Measurements from ENCODE around the gene TSPEAR.
A peak's percentile ranks its signal among the peaks of the same experiment; 100 is the strongest.
"Not testable (repeated sequence)": the region's sequence is repeated elsewhere in the genome, so short reads cannot be mapped to it uniquely, and the experiment has no call there.

TSPEAR gene

DNA sequence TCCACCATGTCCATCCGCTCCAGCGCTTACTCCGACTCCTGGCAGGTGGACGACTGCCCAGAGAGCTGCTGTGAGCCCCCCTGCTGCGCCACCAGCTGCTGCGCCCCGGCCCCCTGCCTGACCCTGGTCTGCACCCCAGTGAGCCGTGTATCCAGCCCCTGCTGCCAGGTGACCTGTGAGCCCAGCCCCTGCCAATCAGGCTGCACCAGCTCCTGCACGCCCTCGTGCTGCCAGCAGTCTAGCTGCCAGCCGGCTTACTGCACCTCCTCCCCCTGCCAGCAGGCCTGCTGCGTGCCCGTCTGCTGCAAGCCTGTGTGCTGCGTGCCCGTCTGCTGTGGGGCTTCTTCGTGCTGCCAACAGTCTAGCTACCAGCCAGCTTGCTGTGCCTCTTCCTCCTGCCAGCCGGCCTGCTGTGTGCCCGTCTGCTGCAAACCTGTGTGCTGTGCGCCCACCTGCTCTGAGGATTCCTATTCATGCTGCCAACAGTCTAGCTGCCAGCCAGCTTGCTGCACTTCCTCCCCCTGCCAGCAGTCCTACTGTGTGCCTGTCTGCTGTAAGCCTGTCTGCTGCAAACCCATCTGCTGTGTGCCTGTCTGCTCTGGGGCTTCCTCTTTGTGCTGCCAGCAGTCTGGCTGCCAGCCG, 84.1 kb downstream of the TSPEAR start:
- not testable (repeated sequence) for DNase-seq (ENCODE audit: low read depth)

DNA sequence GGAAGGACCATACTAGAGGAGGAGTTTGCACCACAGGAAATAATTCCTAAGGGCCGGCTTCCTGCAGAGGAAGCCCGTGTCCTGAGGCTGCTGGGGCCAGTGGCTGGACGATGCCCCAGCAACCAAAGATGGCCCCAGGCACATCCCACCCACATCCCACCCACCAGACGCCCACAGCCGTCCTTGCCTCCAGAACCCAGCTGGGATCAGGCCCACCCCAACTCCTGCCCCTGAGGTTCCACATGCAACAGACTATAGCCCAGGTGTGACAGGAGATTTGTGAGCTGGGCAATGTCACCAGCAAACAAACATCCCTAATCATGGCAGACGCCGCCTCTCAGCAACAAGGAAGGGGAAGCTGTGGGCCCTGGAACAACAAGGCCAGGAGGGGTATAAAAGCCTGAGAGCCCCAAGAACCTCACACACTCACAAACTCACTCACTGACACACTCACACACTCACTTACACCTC, 84.7 kb downstream of the TSPEAR start, which contains the start of gene KRTAP10-9:
KRTAP10-9 (plus strand) TSS at position 421 of the 471 bp plus-strand sequence. CDS start 79 bp downstream, outside the sequence.
- no peak for DNase-seq (ENCODE audit: low read depth)

DNA sequence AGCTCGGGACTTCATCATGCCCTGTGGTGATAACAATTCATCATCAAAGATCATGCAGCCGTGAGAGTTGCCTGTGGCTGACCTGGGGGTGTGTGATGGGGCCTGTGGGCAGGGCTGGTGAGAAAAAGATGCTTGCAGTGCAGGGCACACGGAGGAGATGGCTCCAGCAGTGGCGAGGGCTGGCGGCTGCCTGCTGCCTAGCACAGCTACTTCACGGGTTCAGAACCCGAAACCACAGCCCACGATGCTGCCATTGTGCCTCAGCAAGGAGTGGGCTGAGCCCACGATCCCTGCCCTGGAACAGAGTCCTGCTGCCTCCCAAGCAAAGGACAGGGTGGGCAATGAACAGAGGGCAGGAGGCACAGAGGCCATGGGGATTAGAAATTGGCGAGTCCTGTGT, 85.1 kb downstream of the TSPEAR start:
- DNase-seq (ENCODE audit: low read depth) = no peak

DNA sequence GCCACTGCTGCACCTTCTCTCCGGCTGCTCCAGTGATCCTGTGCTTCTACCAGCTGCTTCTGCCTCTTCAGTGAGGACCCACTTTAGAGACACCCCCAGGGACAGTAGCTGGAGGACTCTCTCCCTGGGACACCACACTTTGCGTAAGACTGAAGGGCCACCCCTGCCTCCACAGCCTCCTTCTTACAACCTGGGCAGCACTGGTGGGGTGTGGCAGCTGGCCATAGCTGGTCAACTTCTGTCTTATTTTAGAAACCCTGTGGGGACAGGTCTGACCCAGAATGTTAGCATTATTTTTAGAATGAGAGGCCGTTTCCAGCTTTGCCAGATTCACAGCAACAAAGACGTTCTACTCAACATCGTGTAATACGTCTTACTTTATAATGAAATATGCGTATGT, 85.6 kb downstream of the TSPEAR start:
- DNase-seq (ENCODE audit: low read depth) = no peak

DNA sequence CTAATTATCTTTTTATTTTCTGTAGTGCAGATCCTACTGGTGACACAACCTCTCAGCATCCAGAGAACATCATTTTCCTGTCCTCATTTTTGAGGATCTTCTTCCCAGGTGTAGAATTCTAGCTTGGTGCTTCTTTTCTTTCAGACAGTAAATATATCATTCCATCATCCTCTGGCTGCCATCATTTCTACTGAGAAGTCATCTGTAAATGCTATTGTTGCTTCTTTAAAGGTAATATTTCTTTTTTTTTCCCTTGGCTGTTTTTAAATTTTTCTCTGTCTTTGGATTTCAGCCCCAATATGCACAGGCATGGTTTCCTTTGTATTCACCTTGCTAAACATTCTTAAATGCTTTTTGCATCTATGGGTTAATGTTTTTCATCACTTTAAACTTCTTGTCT, 87.8 kb downstream of the TSPEAR start:
- no peak for DNase-seq (ENCODE audit: low read depth)

DNA sequence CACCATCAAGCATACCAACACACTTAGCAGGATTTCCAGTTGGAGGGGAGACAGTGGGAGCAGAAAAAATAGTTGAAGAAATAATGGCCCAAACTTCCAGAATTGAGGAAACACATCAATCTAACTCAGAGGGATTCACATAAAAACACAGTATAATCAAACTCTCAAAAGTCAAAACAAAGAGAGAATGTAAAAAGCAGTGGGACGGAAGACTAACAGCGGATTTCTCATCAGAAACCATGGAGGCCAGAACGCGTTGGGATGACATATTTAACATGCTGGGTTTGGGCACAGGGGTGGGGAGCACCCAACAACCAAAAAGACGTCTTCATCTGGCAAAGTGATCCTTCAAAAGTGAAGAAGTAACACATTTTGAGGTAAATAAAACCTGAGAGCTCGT, 91.5 kb downstream of the TSPEAR start:
- no peak for DNase-seq (ENCODE audit: low read depth)

DNA sequence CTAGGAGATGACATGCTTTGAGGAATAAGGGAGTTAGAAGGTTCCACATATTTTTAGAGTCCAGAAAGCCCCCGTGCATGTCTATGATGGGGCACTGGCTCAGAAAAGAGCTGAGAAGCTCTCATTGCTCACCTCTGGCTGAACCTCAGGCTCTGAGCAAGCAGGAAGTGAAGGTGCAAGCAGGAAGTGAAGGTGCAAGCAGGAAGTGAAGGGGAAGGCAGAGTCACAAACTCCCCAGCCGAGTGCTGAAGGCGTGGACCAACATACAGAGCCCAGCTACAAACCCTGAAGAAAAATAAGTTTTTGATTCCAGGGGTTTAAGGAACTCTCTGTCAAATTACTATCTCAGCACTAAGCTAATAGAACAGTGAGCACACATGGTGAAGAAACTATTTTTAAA, 92.5 kb downstream of the TSPEAR start:
- peak; percentile 44 for DNase-seq (ENCODE audit: low read depth)

DNA sequence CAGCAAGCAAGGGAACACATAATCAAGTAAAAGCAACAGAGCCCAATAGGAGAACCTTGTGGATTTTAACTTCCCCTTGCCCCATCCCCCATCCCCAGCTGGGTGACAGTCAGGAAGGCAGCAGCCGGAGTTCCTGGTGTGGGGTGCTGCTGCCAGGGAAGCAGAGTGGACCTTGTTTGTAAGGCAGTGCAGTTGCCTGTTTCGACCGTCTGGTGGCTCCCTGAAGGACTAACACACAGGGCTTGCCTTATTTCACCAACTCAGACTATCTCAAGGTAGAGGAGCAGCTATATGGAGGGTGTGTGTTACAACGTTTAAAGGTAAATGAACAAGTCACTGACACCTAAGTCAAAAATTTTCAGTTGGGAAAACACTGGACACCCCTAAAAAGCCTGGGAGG, 92.9 kb downstream of the TSPEAR start:
- no peak for DNase-seq (ENCODE audit: low read depth)

DNA sequence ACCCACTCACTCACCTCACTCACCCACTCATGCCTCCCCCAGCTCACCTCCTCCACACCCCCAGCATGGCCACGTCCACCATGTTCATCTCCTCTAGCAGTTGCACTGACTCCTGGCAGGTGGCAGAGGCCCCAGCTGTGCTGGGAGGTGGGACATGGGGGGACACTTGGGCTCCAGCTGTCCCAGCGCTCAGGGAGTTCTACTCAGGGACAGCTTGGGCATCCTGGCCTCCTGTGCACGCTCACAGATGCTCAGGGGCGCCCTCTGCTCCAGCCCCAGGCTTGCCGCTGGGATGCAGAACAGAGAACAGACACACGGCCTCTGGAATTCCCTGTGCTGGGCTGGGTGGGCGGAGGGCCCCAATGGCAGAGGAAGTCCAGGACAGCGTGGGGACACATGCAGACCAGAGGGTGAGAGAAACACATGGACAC, 94.3 kb downstream of the TSPEAR start:
- DNase-seq (ENCODE audit: low read depth) = no peak

DNA sequence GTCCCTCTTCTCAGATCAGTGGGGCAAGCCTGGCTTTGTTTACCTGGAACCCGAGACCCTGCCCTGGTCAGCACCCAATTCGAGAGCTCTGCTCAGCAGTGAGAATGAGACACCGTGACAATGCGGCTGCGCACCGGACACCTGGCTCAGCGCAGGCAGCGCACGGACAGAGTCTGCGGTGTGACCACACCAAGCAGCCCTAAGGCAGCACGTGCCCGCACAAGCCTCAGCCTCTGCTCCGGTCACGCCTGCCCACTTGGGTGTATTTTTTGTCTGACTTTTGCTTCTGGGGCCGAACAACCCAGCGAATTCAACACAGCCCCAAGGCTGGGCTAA, 94.8 kb downstream of the TSPEAR start:
- DNase-seq (ENCODE audit: low read depth) = no peak

DNA sequence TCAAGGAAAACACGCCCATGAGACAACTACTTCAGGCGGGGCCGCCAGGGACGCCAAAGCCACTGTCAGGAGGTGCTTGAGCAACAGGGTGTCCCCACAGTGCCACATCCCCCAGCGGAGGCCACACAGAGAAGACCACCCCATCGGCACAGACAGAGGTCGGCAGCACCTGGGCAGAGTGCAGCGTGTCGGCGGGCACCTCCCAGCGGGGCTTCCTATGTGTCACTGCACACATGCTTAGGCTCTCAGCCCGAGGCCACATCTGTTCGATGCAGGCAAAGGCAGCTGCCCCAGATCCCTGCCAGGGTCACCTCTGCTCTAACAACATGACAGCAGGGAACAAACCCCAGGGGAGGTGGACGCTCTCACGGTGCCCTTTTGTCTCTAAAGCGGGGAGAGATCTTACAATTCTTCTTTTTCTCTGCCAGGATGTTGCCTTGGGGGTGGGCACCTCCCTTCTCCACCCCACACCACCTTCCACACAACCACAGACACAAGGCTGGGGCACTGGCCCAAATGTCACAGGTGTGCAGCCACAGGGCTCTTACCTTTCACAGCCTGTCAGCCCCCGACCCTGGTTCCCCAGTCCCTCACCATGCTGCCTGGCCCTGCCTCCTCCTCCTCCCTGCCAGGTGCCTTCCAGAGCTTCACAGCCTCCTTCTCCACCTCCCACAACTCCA, 95.3 kb downstream of the TSPEAR start:
- DNase-seq (ENCODE audit: low read depth) = no peak

DNA sequence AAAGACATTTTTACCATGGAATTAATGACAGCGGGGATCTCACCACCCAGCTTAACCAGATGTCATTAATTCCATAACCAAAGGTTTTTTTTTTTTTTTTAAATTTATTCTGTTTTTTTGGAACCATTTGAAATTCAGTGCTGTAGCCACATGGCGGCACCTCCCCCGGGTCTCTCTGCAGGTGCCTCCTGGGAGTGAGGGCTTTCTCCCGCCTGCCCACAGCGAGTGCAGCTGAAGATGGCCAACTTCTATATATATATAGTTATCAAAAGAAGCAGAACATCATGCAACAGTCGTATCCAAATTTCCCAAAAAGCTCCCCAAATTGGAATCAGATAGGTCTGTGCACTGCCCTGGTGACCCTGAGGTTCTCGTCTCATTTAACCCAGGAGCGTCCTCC, 95.9 kb downstream of the TSPEAR start:
- no peak for DNase-seq (ENCODE audit: low read depth)

DNA sequence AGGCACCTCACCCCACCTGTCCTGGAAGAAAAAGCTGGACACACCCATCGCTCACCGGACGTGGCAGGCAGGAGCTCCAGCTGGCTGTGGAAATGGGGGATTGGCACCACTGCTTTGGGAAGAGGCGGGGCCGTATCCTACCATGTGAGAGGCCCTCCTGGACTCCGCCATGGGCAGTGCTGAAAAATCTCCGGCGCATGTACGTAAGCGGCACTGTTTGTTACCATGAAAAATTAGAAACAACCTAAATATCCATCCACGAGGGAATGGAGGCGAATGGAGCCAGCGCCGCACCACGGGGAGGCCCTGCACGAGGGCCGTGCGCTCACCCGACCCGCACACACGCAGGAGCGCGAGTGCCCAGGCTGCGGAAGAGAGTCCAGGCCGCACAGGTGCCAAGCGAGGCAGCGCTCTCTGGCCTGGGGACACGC, 96.4 kb downstream of the TSPEAR start:
- DNase-seq (ENCODE audit: low read depth) = no peak

DNA sequence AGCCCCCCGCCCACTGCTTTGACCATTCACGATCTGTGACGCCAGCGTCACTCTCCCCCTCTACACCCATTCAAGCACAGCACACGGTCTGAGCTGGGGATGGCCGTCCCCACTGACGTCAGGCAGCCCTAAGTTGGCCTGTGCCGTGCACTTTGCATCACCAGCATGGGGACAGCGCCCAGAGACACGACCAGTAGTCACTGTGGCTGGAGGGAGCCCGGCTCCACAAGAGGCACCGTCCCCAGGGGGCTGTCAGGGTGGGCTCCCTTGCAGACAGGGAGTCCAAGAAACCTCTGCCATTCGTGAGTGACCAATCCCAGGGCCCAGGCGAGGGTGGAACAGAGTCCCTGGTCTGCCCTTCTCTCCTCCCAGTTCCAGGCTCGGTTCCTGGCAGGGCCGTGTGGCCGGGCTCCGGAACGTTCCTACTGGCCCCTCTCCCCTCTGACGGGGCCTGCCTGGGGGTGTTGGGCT, 97.2 kb downstream of the TSPEAR start:
- DNase-seq (ENCODE audit: low read depth) = no peak

DNA sequence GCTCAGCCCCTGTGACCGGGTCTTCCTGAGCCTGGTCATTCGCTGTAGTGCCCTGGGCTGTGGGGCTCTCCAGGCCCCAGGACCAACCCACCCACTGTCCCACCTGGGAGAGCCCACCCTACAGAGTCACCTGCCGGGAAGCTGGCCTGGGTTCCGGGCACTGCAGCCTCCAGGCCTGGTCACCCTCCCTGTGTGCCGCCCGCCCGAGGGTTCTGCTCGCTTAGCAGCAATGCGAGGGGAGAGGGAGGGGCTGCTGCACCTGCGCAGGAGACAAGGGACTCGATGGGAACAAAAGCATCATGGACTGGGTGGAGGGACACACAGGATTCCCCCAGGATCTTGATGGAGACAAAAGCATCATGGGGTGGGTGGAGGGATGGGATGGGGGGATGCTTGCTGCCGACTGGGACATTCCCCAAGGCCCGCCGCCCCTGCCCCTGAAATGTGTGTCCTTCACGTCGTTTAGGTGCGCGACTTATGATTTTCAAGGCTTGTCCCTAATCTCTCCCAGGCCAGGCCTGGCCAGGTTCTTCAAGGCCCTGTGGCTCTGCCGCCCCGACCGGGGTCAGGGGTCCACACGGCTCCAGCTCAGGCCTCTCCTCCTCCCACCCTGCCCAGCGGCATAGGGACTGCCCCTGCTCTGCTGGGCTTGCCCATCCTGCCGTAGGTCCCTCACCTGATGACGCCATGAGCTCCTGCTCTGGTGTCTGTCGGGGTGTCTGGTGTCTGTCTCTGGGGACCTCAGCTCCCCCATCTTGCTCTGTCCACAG, 97.8 kb downstream of the TSPEAR start:
- DNase-seq (ENCODE audit: low read depth) = no peak

DNA sequence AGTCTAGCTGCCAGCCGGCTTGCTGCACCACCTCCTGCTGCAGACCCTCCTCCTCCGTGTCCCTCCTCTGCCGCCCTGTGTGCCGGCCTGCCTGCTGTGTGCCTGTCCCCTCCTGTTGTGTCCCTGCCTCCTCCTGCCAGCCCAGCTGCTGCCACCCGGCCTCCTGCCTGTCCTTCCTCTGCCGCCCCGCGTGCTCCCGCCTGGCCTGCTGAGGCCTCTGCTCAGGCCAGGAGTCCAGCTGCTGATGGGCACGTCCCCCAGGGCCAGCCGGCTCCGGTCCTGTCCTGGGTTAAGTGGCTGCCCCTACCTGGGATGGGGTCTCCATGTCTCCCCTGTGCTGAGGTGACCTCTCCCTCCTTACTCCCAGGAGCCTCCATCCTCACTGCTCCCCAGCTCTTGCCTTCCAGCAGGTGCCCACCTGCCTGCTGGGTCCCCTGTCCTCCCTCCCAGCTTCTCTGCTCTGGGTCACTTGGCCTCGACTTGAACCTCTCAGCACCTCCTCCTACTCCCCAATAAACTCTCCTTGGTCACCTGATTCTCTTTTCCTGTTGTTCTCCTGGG, 98.6 kb downstream of the TSPEAR start:
- DNase-seq (ENCODE audit: low read depth) = no peak

DNA sequence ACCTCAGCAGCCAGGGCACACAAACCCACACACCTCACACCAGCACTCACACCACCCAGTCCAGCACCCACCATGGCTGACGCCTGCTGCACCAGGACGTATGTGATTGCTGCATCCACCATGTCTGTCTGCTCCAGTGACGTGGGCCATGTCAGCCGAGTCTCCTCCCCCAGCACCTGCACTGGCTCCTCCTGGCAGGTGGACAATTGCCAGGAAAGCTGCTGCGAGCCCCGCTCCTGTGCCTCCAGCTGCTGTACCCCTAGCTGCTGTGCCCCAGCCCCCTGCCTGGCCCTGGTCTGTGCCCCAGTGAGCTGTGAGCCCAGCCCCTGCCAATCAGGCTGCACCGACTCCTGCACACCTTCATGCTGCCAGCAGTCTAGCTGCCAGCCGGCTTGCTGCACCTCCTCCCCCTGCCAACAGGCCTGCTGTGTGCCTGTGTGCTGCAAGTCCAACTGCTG, 99.3 kb downstream of the TSPEAR start, which contains the start of gene KRTAP10-8:
KRTAP10-8 (plus strand) TSS at position 51 of the 458 bp plus-strand sequence; CDS start at position 73, 22 bp downstream.
- no peak for DNase-seq (ENCODE audit: low read depth)

DNA sequence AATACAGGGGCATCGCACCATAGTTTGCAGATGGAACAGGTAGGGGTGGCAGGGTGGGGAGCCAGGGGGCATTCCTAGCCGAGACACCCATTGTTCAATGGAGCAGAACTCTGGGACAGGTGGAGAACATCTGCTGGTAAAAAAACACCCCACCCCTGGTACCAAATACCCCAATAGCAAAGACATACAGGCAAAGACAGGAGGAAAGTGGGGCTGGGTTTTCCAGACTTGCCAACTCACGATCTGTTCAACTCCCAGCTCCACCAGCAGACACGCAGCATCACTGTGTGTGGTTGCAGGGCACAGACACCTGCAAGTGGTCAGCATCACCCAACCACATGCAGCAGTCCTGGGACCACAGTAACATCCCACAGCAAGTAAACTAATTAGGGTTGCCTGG, 99.8 kb downstream of the TSPEAR start:
- no peak for DNase-seq (ENCODE audit: low read depth)

DNA sequence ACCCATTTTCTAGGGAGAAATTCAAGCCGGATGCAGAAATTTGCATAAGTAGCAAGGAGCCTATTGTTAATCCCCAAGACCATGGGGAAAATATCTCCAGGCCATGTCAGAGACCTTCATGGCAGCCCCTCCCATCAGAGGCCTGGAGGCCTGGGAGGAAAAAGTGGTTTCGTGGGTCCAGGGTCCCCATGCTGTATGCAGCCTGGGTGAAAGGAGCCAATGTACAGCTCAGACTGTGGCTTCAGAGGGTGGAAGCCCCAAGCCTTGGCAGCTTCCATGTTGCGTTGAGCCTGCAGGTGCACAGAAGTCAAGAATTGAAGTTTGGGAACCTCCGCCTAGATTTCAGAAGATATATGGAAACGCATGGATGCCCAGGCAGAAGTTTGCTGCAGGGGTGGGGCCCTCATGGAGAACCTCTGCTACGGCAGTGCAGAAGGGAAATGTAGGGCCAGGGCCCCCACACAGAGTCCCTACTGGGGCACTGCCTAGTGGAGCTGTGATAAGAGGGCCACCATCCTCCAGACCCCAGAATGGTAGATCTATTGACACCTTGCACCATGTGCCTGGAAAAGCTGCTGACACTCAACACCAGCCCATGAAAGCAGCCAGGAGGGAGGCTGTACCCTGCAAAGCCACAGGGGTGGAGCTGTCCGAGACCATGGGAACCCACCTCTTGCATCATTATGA, 101.1 kb downstream of the TSPEAR start:
- DNase-seq (ENCODE audit: low read depth) = not testable (repeated sequence)

DNA sequence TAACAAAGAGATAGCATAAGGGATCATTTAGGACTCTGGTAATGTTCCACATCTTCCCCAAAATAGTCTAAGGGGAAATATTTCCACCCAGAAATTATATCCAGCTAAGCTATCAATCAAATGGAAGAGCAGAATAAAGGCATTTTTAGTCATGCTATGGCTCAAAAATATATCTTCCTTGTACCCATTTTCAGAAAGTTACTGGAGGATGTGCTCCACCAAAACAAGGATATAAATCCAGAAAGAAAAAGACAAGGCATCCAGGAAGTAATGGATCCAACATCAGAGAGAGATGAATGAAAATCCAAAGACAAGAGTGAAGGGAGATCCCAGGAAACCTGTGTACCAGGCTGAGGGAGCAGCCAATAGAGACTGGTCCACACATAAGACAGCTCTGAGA, 102.2 kb downstream of the TSPEAR start:
- DNase-seq (ENCODE audit: low read depth) = no peak

DNA sequence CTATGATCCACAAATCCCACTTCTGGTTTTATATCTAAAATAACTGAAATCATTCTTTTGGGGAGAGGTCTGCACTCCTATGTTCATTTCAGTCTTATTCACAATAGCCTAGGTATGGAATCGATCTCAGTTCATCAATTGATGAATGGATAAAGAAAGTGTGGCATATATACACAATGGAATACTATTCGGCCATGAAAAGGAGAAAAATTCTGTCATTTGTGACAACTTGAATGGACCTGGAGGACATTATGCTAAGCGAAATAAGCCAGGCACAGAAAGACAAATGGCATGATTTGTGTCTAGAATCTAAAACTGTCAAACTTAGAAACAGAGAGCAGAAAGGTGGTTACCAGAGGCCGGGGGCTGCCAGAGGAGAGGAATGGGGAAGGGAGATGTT, 104.9 kb downstream of the TSPEAR start:
- DNase-seq (ENCODE audit: low read depth) = no peak

DNA sequence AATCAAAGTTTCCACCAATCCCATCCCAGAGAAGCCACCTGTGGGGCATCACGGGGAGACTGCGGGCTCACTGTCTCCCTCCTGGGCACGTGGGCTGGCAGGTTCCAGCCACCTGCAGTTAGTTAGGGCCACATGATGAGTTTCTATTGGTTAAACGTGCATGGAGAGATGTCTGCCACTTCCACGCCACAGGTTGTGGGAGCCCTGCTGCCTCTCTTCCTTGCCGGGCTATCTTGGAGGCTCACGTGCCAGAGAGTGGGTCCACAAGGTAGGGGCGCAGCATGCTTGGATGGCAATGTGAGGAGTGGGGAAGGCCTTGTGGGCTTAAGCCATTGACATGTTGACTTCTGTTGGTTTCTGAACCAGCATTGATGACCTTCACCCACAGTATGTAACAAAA, 107.5 kb downstream of the TSPEAR start:
- DNase-seq (ENCODE audit: low read depth) = no peak

Data from T-helper 22 cell (primary cell).